Muscle layer of duodenum (tissue), 2 donors: ENCODE data around the gene FBXW10.
"Not testable (repeated sequence)": the region's sequence is repeated elsewhere in the genome, so short reads cannot be mapped to it uniquely, and the experiment has no call there.

Experiments used
- H3K27ac ChIP-seq: one replicate; pipeline ENCODE4 v1.7.0; 2013; ENCODE audit warnings: mild to moderate bottlenecking, low read length
- H3K27me3 ChIP-seq: one replicate; pipeline ENCODE4 v1.7.0; 2013; ENCODE audit warnings: low read depth, mild to moderate bottlenecking, control low read depth, low read length
- H3K36me3 ChIP-seq, 2 donors: one replicate each; pipeline ENCODE4 v1.7.0; 2013; ENCODE audit warnings: low read length in 2 of 2, control low read depth in 1 of 2, mild to moderate bottlenecking in 1 of 2; ENCODE audit not compliant: insufficient read depth in 2 of 2, control insufficient read depth in 1 of 2
- H3K4me1 ChIP-seq, 2 donors: one replicate each; pipeline ENCODE4 v1.7.0; 2013; ENCODE audit warnings: low read length in 2 of 2, mild to moderate bottlenecking in 2 of 2, control low read depth in 1 of 2, moderate library complexity in 1 of 2; ENCODE audit not compliant: insufficient read depth in 2 of 2, control insufficient read depth in 1 of 2
- H3K4me3 ChIP-seq, 2 donors: one replicate each; pipeline ENCODE4 v1.7.0; 2013; ENCODE audit warnings: low read length in 2 of 2, low read depth in 1 of 2, mild to moderate bottlenecking in 1 of 2
- H3K9me3 ChIP-seq, 2 donors: one replicate each; pipeline ENCODE4 v1.7.0; 2013; ENCODE audit warnings: low read length in 2 of 2, control low read depth in 1 of 2, mild to moderate bottlenecking in 1 of 2; ENCODE audit not compliant: control insufficient read depth in 1 of 2
- donor health status: healthy.

FBXW10 gene

GRCh38 chr17:18722612-18723011, 21.2 kb upstream of the FBXW10 start:
- not testable (repeated sequence) for H3K27ac ChIP-seq

GRCh38 chr17:18723509-18723908, 20.3 kb upstream of the FBXW10 start:
- H3K36me3 ChIP-seq, H3K27me3 ChIP-seq, H3K4me1 ChIP-seq, H3K4me3 ChIP-seq, H3K9me3 ChIP-seq, H3K27ac ChIP-seq: not testable (repeated sequence)

More at GRCh38 chr17:18722612-18723011, 21.2 kb upstream of the FBXW10 start:
- H3K9me3 ChIP-seq, H3K36me3 ChIP-seq, H3K4me3 ChIP-seq, H3K27me3 ChIP-seq, H3K4me1 ChIP-seq: not testable (repeated sequence)

DNA sequence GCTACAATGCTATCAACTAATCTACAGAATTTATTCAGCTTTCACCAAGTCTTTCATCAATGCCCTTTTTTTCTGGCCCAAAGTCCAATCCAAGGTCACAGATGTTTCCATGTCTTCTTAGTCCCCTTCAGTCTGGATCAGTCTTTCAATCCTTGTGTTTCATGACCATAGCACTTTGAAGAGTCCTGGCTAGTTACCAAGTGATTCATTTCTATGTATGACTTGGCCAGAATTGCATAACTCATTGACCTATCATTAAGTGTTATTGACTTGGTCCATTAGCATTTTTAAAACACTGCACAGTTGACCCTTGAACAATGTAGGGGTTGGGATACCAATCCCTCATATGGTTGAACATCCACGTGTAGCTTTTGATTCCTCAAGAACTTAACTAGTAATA, 11.4 kb upstream of the FBXW10 start:
- not testable (repeated sequence) for H3K4me1 ChIP-seq, H3K36me3 ChIP-seq, H3K27me3 ChIP-seq, H3K27ac ChIP-seq, H3K9me3 ChIP-seq, H3K4me3 ChIP-seq

DNA sequence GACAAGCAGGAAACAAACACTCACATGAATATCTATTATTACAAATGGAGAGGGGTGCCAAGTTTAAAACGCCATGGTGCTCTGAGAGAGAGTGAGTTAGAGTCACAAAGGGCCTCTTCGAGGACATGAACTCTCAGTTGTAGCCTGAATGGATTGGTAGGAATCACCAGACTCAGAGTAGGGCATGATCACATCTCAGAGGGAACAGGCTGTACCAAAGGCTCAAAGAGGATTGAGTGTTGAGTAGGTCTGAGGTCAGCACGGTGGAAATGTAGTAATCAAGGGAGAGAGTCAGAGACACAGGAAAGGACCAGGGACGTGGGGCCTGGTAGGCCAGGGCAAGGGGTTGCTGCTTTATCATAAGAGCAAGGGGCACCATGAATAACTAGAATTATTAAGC, 10.5 kb upstream of the FBXW10 start:
- not testable (repeated sequence) for H3K36me3 ChIP-seq, H3K27me3 ChIP-seq, H3K4me3 ChIP-seq, H3K27ac ChIP-seq, H3K4me1 ChIP-seq, H3K9me3 ChIP-seq

- H3K36me3 ChIP-seq, H3K9me3 ChIP-seq, H3K4me1 ChIP-seq, H3K4me3 ChIP-seq, H3K27me3 ChIP-seq, H3K27ac ChIP-seq: not testable (repeated sequence)
Observed at GRCh38 chr17:18739616-18740391, 4.0 kb upstream of the FBXW10 start.

GRCh38 chr17:18741228-18741627, 2.6 kb upstream of the FBXW10 start:
- H3K9me3 ChIP-seq, H3K4me3 ChIP-seq, H3K4me1 ChIP-seq, H3K27ac ChIP-seq, H3K27me3 ChIP-seq, H3K36me3 ChIP-seq: not testable (repeated sequence)

DNA sequence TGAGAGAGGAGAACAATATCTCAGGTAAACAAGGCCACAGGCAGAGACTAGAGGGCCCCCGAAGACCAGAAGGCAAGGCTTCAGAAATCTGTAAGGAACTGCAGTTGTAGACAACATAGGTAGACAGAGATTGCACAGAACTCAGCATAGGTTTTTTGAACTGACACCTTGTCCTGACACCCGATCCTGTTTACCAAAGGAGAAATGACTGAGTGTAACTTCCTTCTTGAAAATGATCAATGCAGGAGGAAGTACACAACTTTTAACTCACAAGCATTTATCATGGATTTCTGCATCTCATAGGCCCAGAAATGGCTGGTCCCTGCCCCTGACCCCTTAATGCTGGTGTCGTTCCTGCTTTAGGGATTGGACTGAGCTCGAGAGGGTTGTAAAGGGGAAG, 872 bp downstream of the FBXW10 start:
- H3K9me3 ChIP-seq, H3K4me1 ChIP-seq, H3K27me3 ChIP-seq, H3K27ac ChIP-seq, H3K4me3 ChIP-seq, H3K36me3 ChIP-seq: not testable (repeated sequence)

GRCh38 chr17:18746551-18746950, 2.7 kb downstream of the FBXW10 start:
- H3K27me3 ChIP-seq, H3K4me3 ChIP-seq, H3K27ac ChIP-seq, H3K4me1 ChIP-seq, H3K9me3 ChIP-seq, H3K36me3 ChIP-seq: not testable (repeated sequence)

DNA sequence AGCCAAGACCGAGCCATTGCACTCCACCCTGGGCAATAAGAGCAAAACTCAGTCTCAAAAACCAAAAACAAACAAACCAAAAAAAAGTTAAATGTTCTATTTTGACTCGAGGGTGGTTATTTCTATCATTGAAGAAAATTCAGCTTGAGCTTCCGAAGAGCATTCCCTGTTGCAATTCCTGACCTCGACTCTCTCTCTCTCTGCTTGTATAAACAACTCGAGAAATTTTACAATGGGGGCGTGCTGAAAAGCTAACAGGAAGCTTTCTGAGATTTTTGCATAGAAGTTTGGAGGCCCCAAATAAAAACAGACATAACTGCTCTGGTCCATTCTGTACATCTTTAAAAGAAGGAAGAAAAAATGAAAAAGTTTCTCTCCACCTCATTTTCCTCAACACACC, 3.6 kb downstream of the FBXW10 start:
- H3K27ac ChIP-seq, H3K36me3 ChIP-seq, H3K4me1 ChIP-seq, H3K4me3 ChIP-seq, H3K27me3 ChIP-seq, H3K9me3 ChIP-seq: not testable (repeated sequence)

GRCh38 chr17:18750242-18750641, 6.4 kb downstream of the FBXW10 start:
- H3K27me3 ChIP-seq, H3K27ac ChIP-seq, H3K36me3 ChIP-seq, H3K4me3 ChIP-seq, H3K9me3 ChIP-seq, H3K4me1 ChIP-seq: not testable (repeated sequence)

- H3K27ac ChIP-seq, H3K36me3 ChIP-seq, H3K4me3 ChIP-seq, H3K4me1 ChIP-seq, H3K27me3 ChIP-seq, H3K9me3 ChIP-seq: not testable (repeated sequence)
Observed at GRCh38 chr17:18753829-18754409, 10.1 kb downstream of the FBXW10 start.

- H3K4me1 ChIP-seq, H3K27me3 ChIP-seq, H3K4me3 ChIP-seq, H3K36me3 ChIP-seq, H3K9me3 ChIP-seq, H3K27ac ChIP-seq: not testable (repeated sequence)
Observed at GRCh38 chr17:18755969-18756368, 12.1 kb downstream of the FBXW10 start.
